Measurements from ENCODE around the gene IFNK.

IFNK gene

DNA sequence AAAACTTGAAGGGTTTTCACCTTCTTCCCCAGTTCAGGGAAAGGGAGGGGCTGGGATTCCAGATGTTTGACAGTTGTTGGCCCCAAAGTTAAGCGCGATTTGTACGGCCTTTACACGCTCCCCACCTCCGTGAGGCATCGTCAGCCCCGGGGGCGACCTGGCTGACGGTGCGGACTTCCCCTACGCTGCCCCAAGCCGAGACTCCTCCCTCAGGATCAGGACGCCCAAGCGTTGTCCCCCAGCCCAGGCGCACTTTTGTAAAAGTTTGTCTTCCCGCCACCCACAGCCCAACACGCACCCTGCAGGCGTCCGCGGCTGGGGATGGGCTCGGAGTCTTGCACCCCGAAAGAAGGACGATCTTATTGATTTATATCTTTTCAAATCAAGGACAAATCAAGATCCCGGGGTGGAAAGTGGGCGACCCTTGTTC, 4.8 kb downstream of the IFNK start:
- H3K4me1 ChIP-seq (ENCODE audit: control insufficient read depth, insufficient read depth, low read length, unreplicated experiment): no peaks in the 10 kb centered on the region
- no peak overlapping the region for H3K27ac ChIP-seq (ENCODE audit: low read depth, low read length)

DNA sequence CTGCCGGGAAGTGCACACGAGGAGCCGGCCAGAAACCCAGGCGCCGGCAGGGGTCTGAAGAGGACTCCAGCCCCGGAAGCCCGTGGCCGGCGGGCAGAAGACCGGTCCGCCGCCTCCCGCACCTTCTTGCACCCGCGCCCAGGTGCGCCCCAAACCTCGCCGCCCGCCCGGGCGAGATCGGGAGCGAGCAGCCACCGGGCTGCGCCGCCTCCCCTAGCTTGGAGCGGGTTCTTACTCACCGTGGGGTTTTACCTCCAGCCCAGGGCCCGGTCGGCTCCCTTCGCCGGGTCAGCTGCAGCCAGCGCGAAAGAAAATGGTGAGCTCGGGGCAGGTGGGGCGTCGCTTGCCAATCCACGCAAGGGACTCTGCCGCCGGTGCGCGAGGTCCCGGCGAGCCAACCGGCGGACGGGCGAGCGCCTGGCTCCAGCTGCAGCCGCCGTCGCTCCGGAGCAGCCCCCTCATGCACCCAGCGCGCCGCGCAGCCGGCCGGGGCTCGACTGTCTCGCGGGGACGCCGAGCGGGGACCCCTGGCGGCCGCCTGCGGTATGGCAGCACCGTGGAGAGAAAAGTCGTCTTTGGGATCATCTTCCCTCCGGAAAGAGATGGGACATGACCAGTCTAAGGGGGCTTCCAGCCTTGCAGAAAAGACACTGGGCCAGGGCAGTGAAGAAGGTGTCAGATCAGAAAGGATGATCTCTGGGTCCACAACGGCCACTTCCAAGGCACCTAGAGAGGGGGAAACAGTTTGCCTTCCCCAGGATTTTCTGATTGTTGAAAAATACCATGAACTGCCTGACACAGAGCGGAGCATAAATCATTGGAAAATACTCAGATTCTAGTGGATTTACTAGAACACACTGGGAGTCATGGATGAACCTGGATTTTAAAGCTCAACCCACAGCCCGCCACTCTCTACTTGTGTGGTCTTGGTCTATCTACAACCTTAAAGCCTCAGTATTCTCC, 5.5 kb downstream of the IFNK start, which contains the start of gene MOB3B:
Gene MOB3B, minus strand, starts transcription at position 499 of the 963 bp plus-strand sequence. CDS start 74,264 bp downstream, outside the sequence.
- Histone ChIP-seq H3K4me3 (ENCODE audit: low read depth, low read length) (peak within 1 kb of the TSS; percentile 80), H3K4me1 (ENCODE audit: control insufficient read depth, insufficient read depth, low read length, unreplicated experiment) (no peaks in the 10 kb centered on the region), H3K27ac (ENCODE audit: low read depth, low read length) (no peak within 1 kb of the TSS), H3K27me3 (ENCODE audit: insufficient read depth, low read length) (peaks cover 16% of the 10 kb centered on the region), H2AFZ (ENCODE audit: low read length, unreplicated experiment) (peak within 1 kb of the TSS; percentile 46), H3K36me3 (ENCODE audit: insufficient read depth, low read length) (no peaks in the 10 kb centered on the region), H3K79me2 (ENCODE audit: control insufficient read depth, insufficient read depth, low read length, unreplicated experiment) (no peaks in the 10 kb centered on the region)

More for the DNA sequence above, 4.8 kb downstream of the IFNK start:
- Histone ChIP-seq H3K36me3 (ENCODE audit: insufficient read depth, low read length) (no peaks in the 10 kb centered on the region), H2AFZ (ENCODE audit: low read length, unreplicated experiment) (peak overlapping the region; percentile 46), H3K4me3 (ENCODE audit: low read depth, low read length) (peak overlapping the region; percentile 80), H3K79me2 (ENCODE audit: control insufficient read depth, insufficient read depth, low read length, unreplicated experiment) (no peaks in the 10 kb centered on the region), H3K27me3 (ENCODE audit: insufficient read depth, low read length) (peaks cover 16% of the 10 kb centered on the region)

- no peak overlapping the region for H2AFZ ChIP-seq (ENCODE audit: low read length, unreplicated experiment)
Observed at GRCh38 chr9:27530915-27531755, 7.0 kb downstream of the IFNK start.

GRCh38 chr9:27532046-27532445, 8.0 kb downstream of the IFNK start:
- no peaks in the 10 kb centered on the region for H3K4me1 ChIP-seq (ENCODE audit: control insufficient read depth, insufficient read depth, low read length, unreplicated experiment)
- H2AFZ ChIP-seq (ENCODE audit: low read length, unreplicated experiment): no peak overlapping the region
- peaks cover 11% of the 10 kb centered on the region for H3K27me3 ChIP-seq (ENCODE audit: insufficient read depth, low read length)
- no peaks in the 10 kb centered on the region for H3K36me3 ChIP-seq (ENCODE audit: insufficient read depth, low read length)
- no peak overlapping the region for H3K4me3 ChIP-seq (ENCODE audit: low read depth, low read length)
- no peaks in the 10 kb centered on the region for H3K79me2 ChIP-seq (ENCODE audit: control insufficient read depth, insufficient read depth, low read length, unreplicated experiment)
- H3K27ac ChIP-seq (ENCODE audit: low read depth, low read length): no peak overlapping the region

More at GRCh38 chr9:27530915-27531755, 7.0 kb downstream of the IFNK start:
- no peak overlapping the region for H3K4me3 ChIP-seq (ENCODE audit: low read depth, low read length)
- peaks cover 11% of the 10 kb centered on the region for H3K27me3 ChIP-seq (ENCODE audit: insufficient read depth, low read length)
- H3K79me2 ChIP-seq (ENCODE audit: control insufficient read depth, insufficient read depth, low read length, unreplicated experiment): no peaks in the 10 kb centered on the region
- no peaks in the 10 kb centered on the region for H3K4me1 ChIP-seq (ENCODE audit: control insufficient read depth, insufficient read depth, low read length, unreplicated experiment)
- no peak overlapping the region for H3K27ac ChIP-seq (ENCODE audit: low read depth, low read length)
- H3K36me3 ChIP-seq (ENCODE audit: insufficient read depth, low read length): no peaks in the 10 kb centered on the region

GRCh38 chr9:27533311-27533710, 9.2 kb downstream of the IFNK start:
- Histone ChIP-seq H3K27ac (ENCODE audit: low read depth, low read length) (no peak overlapping the region), H3K27me3 (ENCODE audit: insufficient read depth, low read length) (peaks cover 11% of the 10 kb centered on the region), H3K79me2 (ENCODE audit: control insufficient read depth, insufficient read depth, low read length, unreplicated experiment) (no peaks in the 10 kb centered on the region), H3K4me3 (ENCODE audit: low read depth, low read length) (no peak overlapping the region), H3K36me3 (ENCODE audit: insufficient read depth, low read length) (no peaks in the 10 kb centered on the region), H2AFZ (ENCODE audit: low read length, unreplicated experiment) (no peak overlapping the region), H3K4me1 (ENCODE audit: control insufficient read depth, insufficient read depth, low read length, unreplicated experiment) (no peaks in the 10 kb centered on the region)

GRCh38 chr9:27534131-27534530, 10.0 kb downstream of the IFNK start:
- H2AFZ ChIP-seq (ENCODE audit: low read length, unreplicated experiment): no peak overlapping the region

DNA sequence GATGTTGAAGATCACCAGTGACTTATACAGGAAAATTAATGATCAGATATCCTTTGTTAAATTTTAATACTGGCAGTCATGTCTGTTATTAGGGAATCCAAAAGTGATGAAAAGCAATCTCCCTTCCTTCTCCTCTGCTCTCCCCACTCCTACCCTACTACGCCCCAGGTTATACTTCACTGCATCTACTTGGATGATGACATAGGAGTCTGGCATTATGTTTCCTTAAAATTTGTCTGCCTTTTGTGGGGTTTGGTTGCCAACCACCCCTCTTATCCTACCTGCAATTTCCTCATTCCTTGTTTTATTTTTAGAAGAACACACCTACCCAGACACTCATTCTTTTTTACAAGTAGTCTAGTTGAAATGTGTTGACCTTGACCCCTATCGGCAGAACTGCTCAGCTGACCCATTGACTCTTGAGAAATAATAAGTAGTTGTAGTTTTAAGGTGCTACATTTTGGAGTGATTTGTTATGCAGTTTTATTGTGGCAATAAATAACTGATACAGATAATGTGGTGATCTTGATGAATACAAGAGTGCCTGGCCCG, 10.6 kb downstream of the IFNK start:
- Histone ChIP-seq H2AFZ (ENCODE audit: low read length, unreplicated experiment) (no peak overlapping the region), H3K4me3 (ENCODE audit: low read depth, low read length) (no peak overlapping the region), H3K27me3 (ENCODE audit: insufficient read depth, low read length) (peaks cover 11% of the 10 kb centered on the region), H3K36me3 (ENCODE audit: insufficient read depth, low read length) (no peaks in the 10 kb centered on the region), H3K79me2 (ENCODE audit: control insufficient read depth, insufficient read depth, low read length, unreplicated experiment) (no peaks in the 10 kb centered on the region), H3K4me1 (ENCODE audit: control insufficient read depth, insufficient read depth, low read length, unreplicated experiment) (peaks cover 13% of the 10 kb centered on the region), H3K27ac (ENCODE audit: low read depth, low read length) (no peak overlapping the region)

More at GRCh38 chr9:27534131-27534530, 10.0 kb downstream of the IFNK start:
- Histone ChIP-seq H3K36me3 (ENCODE audit: insufficient read depth, low read length) (no peaks in the 10 kb centered on the region), H3K79me2 (ENCODE audit: control insufficient read depth, insufficient read depth, low read length, unreplicated experiment) (no peaks in the 10 kb centered on the region), H3K4me3 (ENCODE audit: low read depth, low read length) (no peak overlapping the region), H3K4me1 (ENCODE audit: control insufficient read depth, insufficient read depth, low read length, unreplicated experiment) (peaks cover 6% of the 10 kb centered on the region), H3K27me3 (ENCODE audit: insufficient read depth, low read length) (peaks cover 11% of the 10 kb centered on the region), H3K27ac (ENCODE audit: low read depth, low read length) (no peak overlapping the region)

DNA sequence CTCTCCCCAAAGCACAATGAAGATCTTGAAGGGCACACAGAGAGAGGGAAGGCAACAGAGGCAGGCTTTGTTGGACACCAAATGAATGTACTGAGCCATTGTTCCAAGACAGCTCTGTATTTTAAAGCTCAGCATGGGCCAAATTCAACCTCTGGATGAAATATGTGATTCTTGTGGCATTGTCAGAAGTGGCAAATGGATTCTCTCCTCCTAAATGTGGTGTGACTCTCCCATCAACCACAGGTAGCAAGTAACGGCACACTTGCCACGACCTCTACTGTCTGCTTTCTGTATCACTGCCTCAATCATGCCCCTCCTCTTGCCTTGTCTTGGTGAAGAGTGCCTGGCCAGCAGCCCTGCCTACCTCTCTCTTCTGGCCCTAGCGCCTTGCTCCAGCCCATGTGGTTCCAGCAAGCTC, 11.6 kb downstream of the IFNK start:
- Histone ChIP-seq H3K27ac (ENCODE audit: low read depth, low read length) (no peak overlapping the region), H3K4me3 (ENCODE audit: low read depth, low read length) (no peak overlapping the region), H3K4me1 (ENCODE audit: control insufficient read depth, insufficient read depth, low read length, unreplicated experiment) (peaks cover 21% of the 10 kb centered on the region), H3K27me3 (ENCODE audit: insufficient read depth, low read length) (peaks cover 9% of the 10 kb centered on the region), H3K36me3 (ENCODE audit: insufficient read depth, low read length) (no peaks in the 10 kb centered on the region), H3K79me2 (ENCODE audit: control insufficient read depth, insufficient read depth, low read length, unreplicated experiment) (no peaks in the 10 kb centered on the region), H2AFZ (ENCODE audit: low read length, unreplicated experiment) (no peak overlapping the region)

DNA sequence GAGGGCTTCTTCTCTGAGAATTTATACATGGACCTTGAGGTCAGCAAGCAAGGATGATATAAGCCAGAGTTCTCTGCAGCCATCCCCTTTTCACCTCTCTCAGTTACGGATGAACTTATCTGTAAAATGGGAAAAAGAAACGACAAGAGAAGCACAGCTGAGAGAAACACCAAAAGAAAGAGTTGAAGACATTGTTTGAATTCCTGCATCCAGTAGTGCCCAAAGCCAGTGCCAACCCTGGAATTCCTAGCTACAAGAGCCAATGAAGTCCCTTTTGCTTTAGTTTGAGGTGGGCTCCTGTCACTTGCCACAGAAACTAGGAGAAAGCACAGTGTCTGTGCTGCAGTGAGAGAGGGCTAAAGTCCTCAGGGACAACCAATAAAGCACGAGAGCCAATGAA, 12.1 kb downstream of the IFNK start:
- H3K27ac ChIP-seq (ENCODE audit: low read depth, low read length): no peak overlapping the region
- H3K79me2 ChIP-seq (ENCODE audit: control insufficient read depth, insufficient read depth, low read length, unreplicated experiment): no peaks in the 10 kb centered on the region
- H2AFZ ChIP-seq (ENCODE audit: low read length, unreplicated experiment): no peak overlapping the region
- H3K36me3 ChIP-seq (ENCODE audit: insufficient read depth, low read length): no peaks in the 10 kb centered on the region
- H3K27me3 ChIP-seq (ENCODE audit: insufficient read depth, low read length): peaks cover 4% of the 10 kb centered on the region; the same call in 1 of the 2 replicates
- H3K4me3 ChIP-seq (ENCODE audit: low read depth, low read length): no peak overlapping the region
- H3K4me1 ChIP-seq (ENCODE audit: control insufficient read depth, insufficient read depth, low read length, unreplicated experiment): peaks cover 25% of the 10 kb centered on the region

GRCh38 chr9:27537027-27537435, 12.9 kb downstream of the IFNK start:
- Histone ChIP-seq H3K36me3 (ENCODE audit: insufficient read depth, low read length) (no peaks in the 10 kb centered on the region), H2AFZ (ENCODE audit: low read length, unreplicated experiment) (no peak overlapping the region), H3K27me3 (ENCODE audit: insufficient read depth, low read length) (no peaks in the 10 kb centered on the region), H3K27ac (ENCODE audit: low read depth, low read length) (no peak overlapping the region), H3K4me1 (ENCODE audit: control insufficient read depth, insufficient read depth, low read length, unreplicated experiment) (peaks cover 27% of the 10 kb centered on the region), H3K4me3 (ENCODE audit: low read depth, low read length) (no peak overlapping the region), H3K79me2 (ENCODE audit: control insufficient read depth, insufficient read depth, low read length, unreplicated experiment) (no peaks in the 10 kb centered on the region)

Measured in ACC112 (cell line).